HEK293 (cell line): ENCODE results near the gene PYCR2.

ENCODE experiments used
- EGR2 ChIP-seq: fragments of 450-650 bp; formaldehyde crosslinking; IDR thresholded peaks from 2 replicates; pipeline ENCODE4 v1.5.1; 2016; ENCODE audit warnings: low read depth, missing biosample characterization, missing genetic modification characterization
- GLIS2 ChIP-seq: fragments of 450-650 bp; formaldehyde crosslinking; IDR thresholded peaks from 2 replicates; pipeline ENCODE4 v1.5.1; 2016; ENCODE audit warnings: missing biosample characterization, missing genetic modification characterization
- KLF1 ChIP-seq: fragments of 450-650 bp; formaldehyde crosslinking; IDR thresholded peaks from 2 replicates; pipeline ENCODE4 v1.5.1; 2016; ENCODE audit warnings: missing biosample characterization, missing genetic modification characterization
- KLF10 ChIP-seq: fragments of 450-650 bp; IDR thresholded peaks from 2 replicates; pipeline ENCODE4 v1.5.1; 2018; ENCODE audit warnings: missing biosample characterization, mild to moderate bottlenecking, missing genetic modification characterization
- KLF16 ChIP-seq: fragments of 450-650 bp; formaldehyde crosslinking; IDR thresholded peaks from 2 replicates; pipeline ENCODE4 v1.5.1; 2017; ENCODE audit warnings: missing biosample characterization, missing genetic modification characterization
- KLF8 ChIP-seq: fragments of 450-650 bp; formaldehyde crosslinking; IDR thresholded peaks from 2 replicates; pipeline ENCODE4 v1.5.1; 2016; ENCODE audit warnings: missing biosample characterization, missing genetic modification characterization
- KLF9 ChIP-seq: fragments of 450-650 bp; formaldehyde crosslinking; IDR thresholded peaks from 2 replicates; pipeline ENCODE4 v1.5.1; 2016; ENCODE audit warnings: missing biosample characterization, missing genetic modification characterization, low read depth
- RBAK ChIP-seq: fragments of 450-650 bp; formaldehyde crosslinking; IDR thresholded peaks from 2 replicates; pipeline ENCODE4 v1.5.1; 2016; ENCODE audit warnings: missing biosample characterization, missing genetic modification characterization
- ZBTB17 ChIP-seq: fragments of 450-650 bp; formaldehyde crosslinking; IDR thresholded peaks from 2 replicates; pipeline ENCODE4 v1.5.1; 2016; ENCODE audit warnings: missing biosample characterization, missing genetic modification characterization
- ZBTB21 ChIP-seq: fragments of 450-650 bp; formaldehyde crosslinking; IDR thresholded peaks from 2 replicates; pipeline ENCODE4 v1.5.1; 2017; ENCODE audit warnings: missing biosample characterization, missing genetic modification characterization
- ZBTB7A ChIP-seq: fragments of 450-650 bp; formaldehyde crosslinking; IDR thresholded peaks from 2 replicates; pipeline ENCODE4 v1.5.1; 2016; ENCODE audit warnings: low read depth, missing biosample characterization, missing genetic modification characterization
- ZEB2 ChIP-seq: fragments of 450-650 bp; formaldehyde crosslinking; IDR thresholded peaks from 2 replicates; pipeline ENCODE4 v1.5.1; 2016; ENCODE audit warnings: missing biosample characterization, missing genetic modification characterization
- ZFHX2 ChIP-seq: fragments of 450-650 bp; formaldehyde crosslinking; conservative IDR thresholded peaks from 2 replicates; pipeline ENCODE4 v1.5.1; 2016; ENCODE audit warnings: missing biosample characterization, missing genetic modification characterization
- ZFP37 ChIP-seq: fragments of 450-650 bp; formaldehyde crosslinking; IDR thresholded peaks from 2 replicates; pipeline ENCODE4 v1.5.1; 2016; ENCODE audit warnings: missing biosample characterization, missing genetic modification characterization
- ZFP41 ChIP-seq: fragments of 450-650 bp; formaldehyde crosslinking; IDR thresholded peaks from 2 replicates; pipeline ENCODE4 v1.5.1; 2016; ENCODE audit warnings: missing biosample characterization, missing genetic modification characterization, borderline replicate concordance
- ZFP69B ChIP-seq: fragments of 450-650 bp; formaldehyde crosslinking; IDR thresholded peaks from 2 replicates; pipeline ENCODE4 v1.5.1; 2016; ENCODE audit warnings: missing biosample characterization, missing genetic modification characterization
- ZNF132 ChIP-seq: fragments of 450-650 bp; formaldehyde crosslinking; IDR thresholded peaks from 2 replicates; pipeline ENCODE4 v1.5.1; 2017; ENCODE audit warnings: missing biosample characterization, missing genetic modification characterization, borderline replicate concordance
- ZNF133 ChIP-seq: fragments of 450-650 bp; formaldehyde crosslinking; IDR thresholded peaks from 2 replicates; pipeline ENCODE4 v1.5.1; 2016; ENCODE audit warnings: missing biosample characterization, missing genetic modification characterization
- ZNF19 ChIP-seq: fragments of 450-650 bp; formaldehyde crosslinking; IDR thresholded peaks from 2 replicates; pipeline ENCODE4; 2016; ENCODE audit warnings: missing biosample characterization, missing genetic modification characterization, low read depth
- ZNF2 ChIP-seq: fragments of 450-650 bp; formaldehyde crosslinking; IDR thresholded peaks from 2 replicates; pipeline ENCODE4 v1.5.1; 2016; ENCODE audit warnings: missing biosample characterization, missing genetic modification characterization
- ZNF248 ChIP-seq: fragments of 450-650 bp; formaldehyde crosslinking; IDR thresholded peaks from 2 replicates; pipeline ENCODE4 v1.5.1; 2017; ENCODE audit warnings: missing biosample characterization, missing genetic modification characterization
- ZNF311 ChIP-seq: fragments of 450-650 bp; formaldehyde crosslinking; IDR thresholded peaks from 2 replicates; pipeline ENCODE4 v1.5.1; 2017; ENCODE audit warnings: missing biosample characterization, missing genetic modification characterization, borderline replicate concordance
- ZNF341 ChIP-seq: fragments of 450-650 bp; formaldehyde crosslinking; IDR thresholded peaks from 2 replicates; pipeline ENCODE4; 2016; ENCODE audit warnings: low read depth, missing biosample characterization, missing genetic modification characterization
- ZNF398 ChIP-seq: fragments of 450-650 bp; formaldehyde crosslinking; IDR thresholded peaks from 2 replicates; pipeline ENCODE4 v1.5.1; 2017; ENCODE audit warnings: missing biosample characterization, missing genetic modification characterization
- ZNF501 ChIP-seq: fragments of 450-650 bp; formaldehyde crosslinking; IDR thresholded peaks from 2 replicates; pipeline ENCODE4 v1.5.1; 2016; ENCODE audit warnings: missing biosample characterization, missing genetic modification characterization
- ZNF514 ChIP-seq: fragments of 450-650 bp; formaldehyde crosslinking; IDR thresholded peaks from 2 replicates; pipeline ENCODE4 v1.5.1; 2016; ENCODE audit warnings: missing biosample characterization, missing genetic modification characterization
- ZNF521 ChIP-seq: fragments of 450-650 bp; formaldehyde crosslinking; IDR thresholded peaks from 2 replicates; pipeline ENCODE4 v1.5.1; 2017; ENCODE audit warnings: missing biosample characterization, mild to moderate bottlenecking, missing genetic modification characterization
- ZNF600 ChIP-seq: fragments of 450-650 bp; formaldehyde crosslinking; IDR thresholded peaks from 2 replicates; pipeline ENCODE4 v1.5.1; 2016; ENCODE audit warnings: missing biosample characterization, missing genetic modification characterization
- ZNF747 ChIP-seq: fragments of 450-650 bp; formaldehyde crosslinking; IDR thresholded peaks from 2 replicates; pipeline ENCODE4 v1.5.1; 2016; ENCODE audit warnings: missing biosample characterization, missing genetic modification characterization
- ZNF785 ChIP-seq: fragments of 450-650 bp; formaldehyde crosslinking; IDR thresholded peaks from 2 replicates; pipeline ENCODE4 v1.5.1; 2016; ENCODE audit warnings: missing biosample characterization, missing genetic modification characterization
- ZSCAN23 ChIP-seq: fragments of 450-650 bp; formaldehyde crosslinking; IDR thresholded peaks from 2 replicates; pipeline ENCODE4 v1.5.1; 2016; ENCODE audit warnings: missing biosample characterization, missing genetic modification characterization
- TF ChIP-seq, protein P1 (sequence below): fragments of 450-650 bp; formaldehyde crosslinking; IDR thresholded peaks from 2 replicates; pipeline ENCODE4 v1.5.1; 2017; ENCODE audit warnings: missing biosample characterization, missing genetic modification characterization
- TF ChIP-seq, protein P2 (sequence below): fragments of 450-650 bp; formaldehyde crosslinking; IDR thresholded peaks from 2 replicates; pipeline ENCODE4 v1.5.1; 2016; ENCODE audit warnings: missing biosample characterization, missing genetic modification characterization
- TF ChIP-seq, protein P3 (sequence below): fragments of 450-650 bp; formaldehyde crosslinking; IDR thresholded peaks from 2 replicates; pipeline ENCODE4 v1.5.1; 2016; ENCODE audit warnings: missing biosample characterization, missing genetic modification characterization
- TF ChIP-seq, protein P4 (sequence below): fragments of 450-650 bp; formaldehyde crosslinking; IDR thresholded peaks from 2 replicates; pipeline ENCODE4 v1.5.1; 2017; ENCODE audit warnings: missing biosample characterization, missing genetic modification characterization

Gene PYCR2

GRCh38 chr1:225881959-225882693, 41.9 kb downstream of the PYCR2 start, which contains the start of gene TMEM63A (continued):
- TF ChIP-seq ZNF132 (tag by site-specific recombination), result no peak
- no peak for TF ChIP-seq ZNF521 (tag by site-specific recombination)
- TF ChIP-seq RBAK (tag by site-specific recombination), result no peak
- no peak for TF ChIP-seq ZBTB21 (tag by site-specific recombination)
- TF ChIP-seq, protein P1, sequence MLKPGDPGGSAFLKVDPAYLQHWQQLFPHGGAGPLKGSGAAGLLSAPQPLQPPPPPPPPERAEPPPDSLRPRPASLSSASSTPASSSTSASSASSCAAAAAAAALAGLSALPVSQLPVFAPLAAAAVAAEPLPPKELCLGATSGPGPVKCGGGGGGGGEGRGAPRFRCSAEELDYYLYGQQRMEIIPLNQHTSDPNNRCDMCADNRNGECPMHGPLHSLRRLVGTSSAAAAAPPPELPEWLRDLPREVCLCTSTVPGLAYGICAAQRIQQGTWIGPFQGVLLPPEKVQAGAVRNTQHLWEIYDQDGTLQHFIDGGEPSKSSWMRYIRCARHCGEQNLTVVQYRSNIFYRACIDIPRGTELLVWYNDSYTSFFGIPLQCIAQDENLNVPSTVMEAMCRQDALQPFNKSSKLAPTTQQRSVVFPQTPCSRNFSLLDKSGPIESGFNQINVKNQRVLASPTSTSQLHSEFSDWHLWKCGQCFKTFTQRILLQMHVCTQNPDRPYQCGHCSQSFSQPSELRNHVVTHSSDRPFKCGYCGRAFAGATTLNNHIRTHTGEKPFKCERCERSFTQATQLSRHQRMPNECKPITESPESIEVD (tag by site-specific recombination), result no peak
- TF ChIP-seq ZFHX2 (tag by site-specific recombination), result peak; percentile 84
- TF ChIP-seq ZFP37 (tag by site-specific recombination), result peak; percentile 93; the same call in 1 of the 2 replicates
- TF ChIP-seq ZEB2, result peak; percentile 86
- TF ChIP-seq KLF10, result peak; percentile 68
- TF ChIP-seq ZNF311, result no peak
- peak; percentile 83; the same call in 1 of the 2 replicates for TF ChIP-seq KLF9
- TF ChIP-seq ZBTB7A (tag by site-specific recombination), result peak; percentile 83
- TF ChIP-seq KLF8 (tag by site-specific recombination), result no peak; the same call in none of the 2 replicates
- TF ChIP-seq, protein P2, sequence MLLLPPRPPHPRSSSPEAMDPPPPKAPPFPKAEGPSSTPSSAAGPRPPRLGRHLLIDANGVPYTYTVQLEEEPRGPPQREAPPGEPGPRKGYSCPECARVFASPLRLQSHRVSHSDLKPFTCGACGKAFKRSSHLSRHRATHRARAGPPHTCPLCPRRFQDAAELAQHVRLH (tag by site-specific recombination), result peak; percentile 71
- TF ChIP-seq ZNF248 (tag by site-specific recombination), result no peak
- no peak for TF ChIP-seq ZNF514
- TF ChIP-seq ZNF133 (tag by site-specific recombination), result no peak
- TF ChIP-seq ZNF600 (tag by site-specific recombination), result peak; percentile 93
- TF ChIP-seq, protein P3, sequence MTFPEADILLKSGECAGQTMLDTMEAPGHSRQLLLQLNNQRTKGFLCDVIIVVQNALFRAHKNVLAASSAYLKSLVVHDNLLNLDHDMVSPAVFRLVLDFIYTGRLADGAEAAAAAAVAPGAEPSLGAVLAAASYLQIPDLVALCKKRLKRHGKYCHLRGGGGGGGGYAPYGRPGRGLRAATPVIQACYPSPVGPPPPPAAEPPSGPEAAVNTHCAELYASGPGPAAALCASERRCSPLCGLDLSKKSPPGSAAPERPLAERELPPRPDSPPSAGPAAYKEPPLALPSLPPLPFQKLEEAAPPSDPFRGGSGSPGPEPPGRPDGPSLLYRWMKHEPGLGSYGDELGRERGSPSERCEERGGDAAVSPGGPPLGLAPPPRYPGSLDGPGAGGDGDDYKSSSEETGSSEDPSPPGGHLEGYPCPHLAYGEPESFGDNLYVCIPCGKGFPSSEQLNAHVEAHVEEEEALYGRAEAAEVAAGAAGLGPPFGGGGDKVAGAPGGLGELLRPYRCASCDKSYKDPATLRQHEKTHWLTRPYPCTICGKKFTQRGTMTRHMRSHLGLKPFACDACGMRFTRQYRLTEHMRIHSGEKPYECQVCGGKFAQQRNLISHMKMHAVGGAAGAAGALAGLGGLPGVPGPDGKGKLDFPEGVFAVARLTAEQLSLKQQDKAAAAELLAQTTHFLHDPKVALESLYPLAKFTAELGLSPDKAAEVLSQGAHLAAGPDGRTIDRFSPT (tag by site-specific recombination), result no peak
- peak; percentile 83 for TF ChIP-seq EGR2 (tag by site-specific recombination)
- peak; percentile 93 for TF ChIP-seq GLIS2 (tag by site-specific recombination)
- peak; percentile 98 for TF ChIP-seq ZBTB17 (tag by site-specific recombination)
- TF ChIP-seq ZFP41 (tag by site-specific recombination), result no peak
- no peak for TF ChIP-seq ZNF19 (tag by site-specific recombination)
- peak; percentile 0; the same call in 1 of the 2 replicates for TF ChIP-seq ZNF398 (tag by site-specific recombination)
- peak; percentile 97 for TF ChIP-seq ZFP69B (tag by site-specific recombination)
- no peak for TF ChIP-seq ZNF747 (tag by site-specific recombination)
- peak; percentile 98 for TF ChIP-seq ZNF2 (tag by site-specific recombination)
- TF ChIP-seq, protein P4, sequence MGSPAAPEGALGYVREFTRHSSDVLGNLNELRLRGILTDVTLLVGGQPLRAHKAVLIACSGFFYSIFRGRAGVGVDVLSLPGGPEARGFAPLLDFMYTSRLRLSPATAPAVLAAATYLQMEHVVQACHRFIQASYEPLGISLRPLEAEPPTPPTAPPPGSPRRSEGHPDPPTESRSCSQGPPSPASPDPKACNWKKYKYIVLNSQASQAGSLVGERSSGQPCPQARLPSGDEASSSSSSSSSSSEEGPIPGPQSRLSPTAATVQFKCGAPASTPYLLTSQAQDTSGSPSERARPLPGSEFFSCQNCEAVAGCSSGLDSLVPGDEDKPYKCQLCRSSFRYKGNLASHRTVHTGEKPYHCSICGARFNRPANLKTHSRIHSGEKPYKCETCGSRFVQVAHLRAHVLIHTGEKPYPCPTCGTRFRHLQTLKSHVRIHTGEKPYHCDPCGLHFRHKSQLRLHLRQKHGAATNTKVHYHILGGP (tag by site-specific recombination), result 0 out of 2 replicates have a peak, but pooled peaks have one; percentile 28
- peak; percentile 79 for TF ChIP-seq KLF16 (tag by site-specific recombination)
- TF ChIP-seq KLF1 (tag by site-specific recombination), result peak; percentile 65; the same call in 1 of the 2 replicates
- TF ChIP-seq ZNF785 (tag by site-specific recombination), result no peak
- peak; percentile 60 for TF ChIP-seq ZNF341 (tag by site-specific recombination)
- peak; percentile 94 for TF ChIP-seq ZNF501 (tag by site-specific recombination)
- TF ChIP-seq ZSCAN23, result no peak; the same call in 1 of the 2 replicates
